Measurements from ENCODE around the gene CROCC. TPM values are rescaled to one million over a fixed set of nuclear protein-coding genes. Genes with fewer than 3 reads are reported as not detected.

Gene CROCC
- total and polyA plus RNA-seq, 9 of the 15 experiments (the other 6 are each of a cell fraction or from before 2014, with no cell fraction given): 0.17 to 15.4 (median 7.6) TPM

DNA sequence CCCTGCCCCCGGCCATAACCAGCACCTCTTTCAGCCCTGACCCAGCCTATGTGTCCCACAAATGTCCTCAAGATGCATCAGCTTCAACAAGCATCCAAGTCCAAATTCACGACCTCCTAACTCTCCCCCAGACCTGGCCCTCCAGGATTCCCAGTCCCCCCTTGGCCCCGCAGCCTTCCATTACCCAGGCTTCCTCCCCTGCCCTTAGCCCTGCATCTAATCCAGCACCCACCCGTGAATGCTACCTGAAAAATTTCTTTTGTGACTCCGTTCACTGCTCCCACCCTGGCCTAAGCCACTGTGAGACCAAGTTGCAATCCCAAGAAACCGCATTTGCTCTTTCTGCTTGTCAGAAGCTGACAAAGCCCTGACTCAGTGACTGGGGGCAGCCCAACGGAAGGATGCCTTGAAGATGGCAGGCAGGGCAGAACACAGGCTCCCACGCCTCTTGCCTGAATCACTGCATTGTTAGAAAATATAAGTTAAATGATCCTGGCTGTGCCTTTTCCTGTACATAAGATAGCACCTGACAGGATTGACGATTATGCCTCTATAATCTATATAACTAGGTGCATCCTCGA, 59.6 kb downstream of the CROCC start (continued):
- no peak for TF ChIP-seq HINFP (tag; conservative IDR thresholded peaks at IDR 0.05; ENCODE audit: low read depth)

DNA sequence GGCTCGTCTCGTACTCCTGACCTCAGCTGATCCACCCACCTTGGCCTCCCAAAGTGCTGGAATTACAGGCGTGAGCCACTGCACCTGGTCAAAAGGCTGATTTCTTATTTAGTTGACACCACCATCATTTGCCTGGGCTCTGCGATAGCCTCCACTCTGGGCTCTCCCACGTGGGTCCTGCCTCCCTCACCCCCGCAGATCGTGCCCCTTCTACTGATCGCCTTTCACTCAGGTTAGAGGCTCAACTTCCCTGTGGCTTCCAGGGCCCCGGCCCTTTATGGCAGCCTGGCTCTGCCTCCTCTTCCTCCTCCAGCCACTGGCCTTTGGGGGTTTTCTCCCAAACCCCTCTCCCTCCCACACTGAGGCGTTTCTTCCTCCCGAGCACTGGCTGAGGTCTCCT, 61.2 kb downstream of the CROCC start:
- 25% methylated on average over 7 of the region's 11 CpGs for WGBS (ENCODE audit: insufficient coverage, low coverage, missing lambda C conversion rate)
- ChIA-PET POLR2A (interaction anchor here (0.5 to 1.1 kb wide), 2 partner anchors 13 to 42 kb away, joined by 3 read pairs; no protein-coding TSS in a partner anchor), CTCF (ENCODE audit: low intra/inter-chr PET ratio) (no interaction called here)
- no peak overlapping the region for H3K27ac ChIP-seq (ENCODE audit: extremely low read depth, low read depth, low read length)
- H3K79me2 ChIP-seq (ENCODE audit: control insufficient read depth, insufficient read depth, low read length): no peaks in the 10 kb centered on the region
- no peak for FAIRE-seq
- H3K4me3 ChIP-seq: no peak overlapping the region
- peak overlapping the region in 1 of 2 experiments; percentile 42; a peak in 1 of 4 replicates for H3K9ac ChIP-seq (ENCODE audit: insufficient read depth in 1 of 2, low read depth in 2 of 2, low read length in 2 of 2)
- H3K9me1 ChIP-seq (ENCODE audit: control insufficient read depth, insufficient read depth, low read length): peaks cover 4% of the 10 kb centered on the region
- no peak for DNase-seq (ENCODE audit: extremely low read depth in 1 of 4, low spot score in 3 of 4)
- H3K4me1 ChIP-seq (replicated peaks in 1 of 2; ENCODE audit: control insufficient read depth in 2 of 2, insufficient read depth in 2 of 2, low read length in 2 of 2): peaks cover 0 to 34% of the 10 kb centered on the region in 2 experiments; a peak in 2 of 5 replicates
- peaks cover 16% of the 10 kb centered on the region for H4K20me1 ChIP-seq (replicated peaks; ENCODE audit: control insufficient read depth, insufficient read depth, low read length)
- no peak for ATAC-seq
- H3K4me2 ChIP-seq (ENCODE audit: insufficient read depth, low read length): no peak overlapping the region
- no peaks in the 10 kb centered on the region for H3K9me3 ChIP-seq (replicated peaks; ENCODE audit: control insufficient read depth, insufficient read depth, low read depth, low read length)
- intact Hi-C loops (cut with micrococcal nuclease): no loop called here
- no TSS peak for BruUV-seq (replicated peaks)
- H3K27me3 ChIP-seq (ENCODE audit: control insufficient read depth in 2 of 2, insufficient read depth in 2 of 2, low read length in 2 of 2): peaks cover 17 to 25% of the 10 kb centered on the region in 2 experiments; a peak in 3 of 5 replicates
- H2AFZ ChIP-seq (ENCODE audit: low read depth, low read length): no peak overlapping the region
- peaks cover 10% of the 10 kb centered on the region; the same call in 1 of the 3 replicates for H3K36me3 ChIP-seq (ENCODE audit: control insufficient read depth, insufficient read depth, low read length)
- in situ Hi-C loops (cut with MboI): no loop called here
- no peak for TF ChIP-seq ZNF212 (CRISPR knock-in tag; IDR thresholded peaks at IDR 0.05)
- no peak for TF ChIP-seq PHF21A (IDR thresholded peaks at IDR 0.05; ENCODE audit: borderline replicate concordance, low read depth)
- no peak for TF ChIP-seq PHF8 (IDR thresholded peaks at IDR 0.05; ENCODE audit: borderline replicate concordance, low read length)
- no peak for TF ChIP-seq ZNF592 (IDR thresholded peaks at IDR 0.05)
- TF ChIP-seq, protein P1, sequence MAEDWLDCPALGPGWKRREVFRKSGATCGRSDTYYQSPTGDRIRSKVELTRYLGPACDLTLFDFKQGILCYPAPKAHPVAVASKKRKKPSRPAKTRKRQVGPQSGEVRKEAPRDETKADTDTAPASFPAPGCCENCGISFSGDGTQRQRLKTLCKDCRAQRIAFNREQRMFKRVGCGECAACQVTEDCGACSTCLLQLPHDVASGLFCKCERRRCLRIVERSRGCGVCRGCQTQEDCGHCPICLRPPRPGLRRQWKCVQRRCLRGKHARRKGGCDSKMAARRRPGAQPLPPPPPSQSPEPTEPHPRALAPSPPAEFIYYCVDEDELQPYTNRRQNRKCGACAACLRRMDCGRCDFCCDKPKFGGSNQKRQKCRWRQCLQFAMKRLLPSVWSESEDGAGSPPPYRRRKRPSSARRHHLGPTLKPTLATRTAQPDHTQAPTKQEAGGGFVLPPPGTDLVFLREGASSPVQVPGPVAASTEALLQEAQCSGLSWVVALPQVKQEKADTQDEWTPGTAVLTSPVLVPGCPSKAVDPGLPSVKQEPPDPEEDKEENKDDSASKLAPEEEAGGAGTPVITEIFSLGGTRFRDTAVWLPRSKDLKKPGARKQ (CRISPR knock-in tag; IDR thresholded peaks at IDR 0.05): no peak
- no peak for TF ChIP-seq ZNF436 (CRISPR knock-in tag; IDR thresholded peaks at IDR 0.05)
- TF ChIP-seq BRCA1 (IDR thresholded peaks at IDR 0.05): no peak
- no peak for TF ChIP-seq BRCA1 (CRISPR knock-in tag; IDR thresholded peaks at IDR 0.05)
- no peak for TF ChIP-seq DNMT1 (IDR thresholded peaks at IDR 0.05)
- no peak for TF ChIP-seq ETV1 (tag; conservative IDR thresholded peaks at IDR 0.05; ENCODE audit: low read depth)
- no peak for TF ChIP-seq PTTG1 (tag; IDR thresholded peaks at IDR 0.05; ENCODE audit: low read depth)
